ENCODE data around the gene PEX13.
A peak's percentile ranks its signal among the peaks of the same experiment; 100 is the strongest.
"Not testable (repeated sequence)": the region's sequence is repeated elsewhere in the genome, so short reads cannot be mapped to it uniquely, and the experiment has no call there.

PEX13 gene

DNA sequence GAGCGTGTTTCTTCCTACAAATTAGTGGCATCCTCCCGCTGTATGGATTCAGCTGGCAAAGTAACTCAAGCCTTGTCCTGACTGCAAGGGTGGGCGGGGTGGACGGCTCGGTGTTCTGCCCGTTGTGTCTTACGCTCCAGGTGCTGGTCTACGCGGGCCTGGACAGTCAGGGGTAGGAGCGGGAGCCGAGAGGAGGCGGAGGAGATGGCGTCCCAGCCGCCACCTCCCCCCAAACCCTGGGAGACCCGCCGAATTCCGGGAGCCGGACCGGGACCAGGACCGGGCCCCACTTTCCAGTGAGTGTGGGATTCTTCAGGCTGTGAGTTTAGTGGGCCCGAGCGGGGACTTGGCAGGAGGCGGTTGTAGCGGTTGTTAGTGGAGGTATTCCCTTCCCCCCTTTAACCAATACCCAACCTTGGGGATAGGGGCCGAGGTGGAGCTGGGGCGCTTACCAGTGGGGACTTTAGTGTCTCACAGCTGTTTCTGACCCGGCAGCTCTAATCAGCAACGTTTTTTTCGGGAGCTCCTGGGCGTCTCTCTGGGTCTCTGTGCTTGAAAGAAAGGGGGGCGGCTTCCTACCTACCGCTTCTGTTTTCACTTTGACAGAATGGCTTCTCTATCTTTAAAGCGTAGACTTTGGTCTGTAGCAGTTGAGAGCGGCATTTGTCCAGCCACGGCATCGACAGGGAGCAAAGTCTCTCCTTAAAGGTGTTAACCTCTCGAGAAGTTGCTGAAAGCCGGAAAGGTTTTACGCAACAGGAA lies at the start of gene PEX13, which contains the start of gene PUS10:
TSS of gene PEX13 (plus strand) at position 165 of the 762 bp plus-strand sequence. CDS start at position 205, 40 bp downstream.
TSS of gene PUS10 (minus strand) at position 700 of the 762 bp plus-strand sequence. CDS start 6,365 bp downstream, outside the sequence.
- DNase-seq (ENCODE audit: low spot score) = peak; percentile 67

DNA sequence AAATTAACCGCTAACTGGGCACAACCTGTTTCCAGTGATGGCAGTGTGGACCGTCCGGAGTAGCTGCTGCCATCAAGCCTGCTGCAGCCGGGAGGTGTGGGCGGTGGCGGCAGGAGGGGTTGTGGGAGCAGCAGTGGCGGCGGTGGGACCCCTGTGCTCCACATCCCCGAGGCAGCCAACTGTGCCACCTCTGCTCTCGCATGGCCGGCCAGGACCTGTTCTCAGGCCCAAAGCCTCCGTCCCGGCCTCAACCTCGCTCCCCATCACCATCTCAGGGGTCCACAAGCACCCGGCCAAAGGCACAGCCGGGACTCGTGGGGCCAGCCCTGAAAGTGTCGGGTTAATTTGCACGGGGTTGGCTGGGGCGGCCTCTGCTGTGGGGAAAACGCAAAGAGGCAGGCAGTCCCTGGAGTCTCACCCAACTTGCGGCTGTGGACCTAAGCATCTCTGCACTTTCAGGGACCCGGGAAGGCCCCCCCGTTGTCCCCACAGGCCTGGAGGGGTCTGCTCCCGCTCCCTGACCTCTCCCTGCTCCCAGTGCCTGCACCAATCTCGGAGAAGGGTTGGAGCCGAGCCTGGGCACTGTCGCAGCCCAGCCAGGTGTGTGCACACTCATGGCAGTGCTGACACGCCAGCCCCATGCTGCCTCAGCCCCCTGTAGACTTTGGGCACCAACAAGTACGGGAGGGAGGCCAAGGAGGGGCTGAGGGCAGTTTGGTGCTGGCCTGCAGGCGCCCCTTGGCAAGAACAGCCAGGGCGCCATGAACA lies 44.4 kb upstream of the PEX13 start:
- DNase-seq (ENCODE audit: low spot score) = no peak

DNA sequence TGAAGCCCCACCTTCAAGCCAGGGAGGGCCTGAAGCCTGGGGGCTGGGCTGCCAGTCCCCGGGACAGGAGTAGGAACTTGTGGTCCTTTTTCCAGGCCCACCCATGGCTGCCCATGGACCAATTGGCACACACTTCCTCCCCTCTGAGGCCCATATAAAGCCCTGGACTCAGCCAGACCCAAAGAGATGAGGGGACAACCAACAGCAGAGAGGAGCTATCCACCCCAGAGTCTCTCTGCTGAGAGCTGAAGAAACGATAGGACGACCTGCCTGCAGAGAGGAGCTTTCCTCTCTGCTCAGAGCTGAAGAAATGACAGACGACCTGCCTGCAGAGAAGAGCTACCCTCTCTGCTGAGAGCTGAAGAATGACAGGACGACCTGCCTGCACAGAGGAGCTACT lies 43.8 kb upstream of the PEX13 start:
- DNase-seq (ENCODE audit: low spot score) = no peak

DNA sequence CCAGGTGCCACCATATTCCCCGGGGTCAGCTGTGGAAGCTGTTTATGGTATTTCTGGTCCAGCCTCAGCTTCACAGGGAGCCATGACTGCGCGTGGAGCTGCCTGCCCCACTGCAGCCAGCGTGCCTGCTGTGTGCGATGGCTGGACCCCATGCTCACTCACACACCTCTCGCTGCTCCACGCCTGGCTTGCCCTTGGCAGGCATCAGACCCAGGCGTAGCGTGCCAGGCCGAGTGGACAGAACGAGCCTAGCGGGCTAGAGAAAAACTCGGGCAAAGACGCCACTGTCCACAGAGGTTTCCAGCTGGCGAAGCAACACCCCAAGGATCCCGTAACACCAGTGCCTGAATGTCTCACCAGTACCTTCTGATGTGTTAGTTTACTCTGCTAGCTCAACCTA lies 42.9 kb upstream of the PEX13 start:
- no peak for DNase-seq (ENCODE audit: low spot score)

DNA sequence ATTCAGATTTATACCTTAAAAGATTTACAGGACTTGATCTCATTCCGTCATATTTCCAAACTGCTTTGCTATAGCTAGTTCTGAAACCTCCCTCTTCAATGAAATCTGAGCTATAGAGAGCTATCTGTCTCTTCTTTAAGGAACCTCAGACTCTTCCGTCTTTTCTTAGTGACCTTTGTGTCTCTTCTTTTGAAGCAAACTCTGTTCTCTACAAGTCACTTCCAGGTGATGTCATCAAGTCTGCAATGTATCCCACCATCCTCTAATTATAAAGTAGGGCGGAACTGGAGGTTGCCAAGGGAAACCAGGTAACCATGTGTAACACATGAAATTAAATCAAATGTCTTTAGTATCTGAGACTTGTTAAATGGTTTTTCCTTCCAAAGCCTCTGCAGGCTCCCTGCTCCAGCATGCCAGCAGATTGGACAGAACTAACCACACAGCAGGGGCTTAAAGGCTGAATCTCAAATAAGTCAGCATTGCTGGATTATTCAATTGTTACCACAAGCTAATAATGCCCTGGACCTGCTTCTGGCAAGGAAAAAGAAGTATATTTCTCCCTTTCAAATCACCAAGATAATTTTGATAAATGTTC lies 41.2 kb upstream of the PEX13 start:
- DNase-seq (ENCODE audit: low spot score) = no peak

DNA sequence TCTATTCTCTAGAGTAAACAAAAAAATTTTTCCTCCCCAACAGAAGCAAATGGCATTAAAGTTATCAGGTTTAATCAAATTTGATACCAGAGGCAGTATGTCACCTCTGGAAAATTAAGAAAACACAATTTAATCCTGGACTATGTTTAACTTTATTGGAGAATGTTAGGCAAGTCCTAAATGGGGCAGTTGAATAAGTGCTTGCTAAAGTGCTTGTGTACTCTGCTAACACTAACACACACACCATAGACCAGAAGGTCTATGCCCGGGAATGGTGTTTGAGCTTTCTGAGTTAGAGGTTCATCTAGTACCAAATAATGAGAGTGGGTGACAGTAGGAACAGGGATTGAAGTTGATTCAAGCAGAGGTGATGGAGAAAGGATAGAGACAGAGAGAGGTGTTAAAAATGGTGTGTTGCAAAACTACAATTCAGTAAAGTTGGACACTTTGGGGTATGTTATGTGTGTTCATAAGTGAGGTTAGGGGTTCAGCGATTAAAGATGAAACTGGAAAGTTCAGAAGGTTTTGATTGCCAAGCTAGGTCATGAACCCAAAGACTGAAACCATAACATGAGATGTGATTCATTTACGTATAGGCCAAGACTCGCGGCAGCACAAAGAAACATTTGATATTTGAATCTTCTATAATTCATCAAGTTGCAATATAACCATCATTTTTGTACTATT lies 40.5 kb upstream of the PEX13 start:
- no peak for DNase-seq (ENCODE audit: low spot score)

- DNase-seq (ENCODE audit: low spot score) = no peak
These were observed 40.0 kb upstream of the PEX13 start for GRCh38 chr2:60977562-60977895.

- no peak for DNase-seq (ENCODE audit: low spot score)
These were observed 38.3 kb upstream of the PEX13 start for GRCh38 chr2:60979231-60979630.

DNA sequence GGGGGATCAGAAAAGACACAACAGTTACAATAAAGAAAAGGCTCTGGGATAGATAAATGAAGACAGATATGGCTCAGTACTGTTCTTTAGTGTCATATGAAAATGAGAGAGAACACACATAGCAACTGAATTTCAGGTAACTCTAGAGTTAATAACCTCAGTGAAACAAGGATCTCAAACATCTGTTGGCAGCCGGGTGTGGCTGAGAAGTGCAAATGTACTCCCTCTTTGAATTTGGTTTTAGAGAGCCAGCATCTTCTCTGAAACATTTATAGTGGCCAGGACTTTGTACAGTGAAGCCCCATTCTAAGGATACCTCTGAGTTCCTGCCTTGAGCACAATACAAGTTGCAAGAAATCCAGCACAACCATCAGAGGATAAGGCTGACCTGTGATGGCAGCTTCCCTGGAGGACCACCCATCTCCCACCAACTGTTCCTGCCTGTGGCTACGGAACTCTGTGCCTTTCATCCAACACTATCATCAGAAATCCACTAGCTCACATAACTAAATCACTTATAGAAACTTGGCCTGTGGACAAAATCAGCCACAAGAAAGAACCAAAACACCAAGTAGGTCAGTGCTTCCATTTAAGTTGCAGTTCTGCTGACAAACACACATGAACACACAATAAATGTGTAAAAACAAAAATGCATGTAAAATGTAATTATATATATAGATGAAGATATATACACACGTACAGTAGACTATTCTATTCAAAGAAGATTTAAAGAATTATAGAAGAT lies 37.3 kb upstream of the PEX13 start:
- no peak for DNase-seq (ENCODE audit: low spot score)

DNA sequence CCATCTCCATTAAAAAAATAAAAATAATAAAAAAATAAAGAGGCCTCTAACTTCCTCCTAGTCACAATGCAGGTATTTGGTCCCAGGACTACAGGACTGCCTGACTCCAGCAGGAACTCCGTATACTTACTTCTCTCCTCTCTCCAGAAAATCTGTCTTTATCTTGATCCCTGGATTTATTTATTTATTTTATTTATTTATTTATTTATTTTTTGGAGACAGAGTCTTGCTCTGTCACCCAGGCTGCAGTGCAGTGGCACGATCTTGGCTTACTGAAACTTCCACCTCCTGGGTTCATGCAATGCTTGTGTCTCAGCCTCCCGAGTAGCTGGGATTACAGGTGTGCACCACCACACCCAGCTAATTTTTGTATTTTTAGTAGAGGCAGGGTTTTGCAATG lies 35.5 kb upstream of the PEX13 start:
- DNase-seq (ENCODE audit: low spot score) = not testable (repeated sequence)

DNA sequence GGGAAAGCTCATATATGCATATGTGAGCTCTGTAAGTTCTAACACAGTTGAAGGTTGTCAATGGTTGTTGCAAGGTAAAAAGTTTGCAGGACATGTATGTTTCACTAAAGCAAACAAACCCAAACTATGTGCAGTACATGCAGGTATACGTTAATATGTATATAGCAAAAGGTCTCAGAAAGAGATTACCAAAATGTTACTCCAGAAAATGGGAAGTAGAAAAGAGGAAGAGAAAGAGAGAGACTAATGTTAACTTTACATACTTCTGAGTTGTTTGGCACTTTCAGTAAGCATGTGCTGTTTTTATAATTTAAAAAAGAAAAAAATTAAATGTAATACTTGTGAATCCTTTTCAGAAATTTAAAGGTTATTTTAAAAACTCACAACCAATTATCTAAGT lies 32.8 kb upstream of the PEX13 start:
- DNase-seq (ENCODE audit: low spot score) = no peak

- no peak for DNase-seq (ENCODE audit: low spot score)
These were observed 30.5 kb upstream of the PEX13 start for GRCh38 chr2:60987041-60987440.

DNA sequence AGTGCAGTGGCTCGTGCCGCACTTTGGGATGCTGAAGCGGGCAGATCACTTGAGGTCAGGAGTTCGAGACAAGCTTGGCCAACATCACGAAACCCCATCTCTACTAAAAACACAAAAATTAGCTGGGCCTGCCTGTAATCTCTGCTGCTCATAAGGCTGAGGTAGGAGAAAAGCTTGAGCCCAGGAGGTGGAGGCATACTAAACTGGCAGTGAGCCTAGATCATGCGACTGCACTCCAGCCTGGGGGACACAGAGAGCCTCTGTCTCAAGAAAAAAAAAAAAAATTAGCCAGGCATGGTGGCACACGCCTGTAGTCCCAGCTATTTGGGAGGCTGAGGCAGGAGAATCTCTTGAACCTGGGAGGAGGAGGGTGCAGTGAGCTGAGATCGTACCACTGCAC lies 29.9 kb upstream of the PEX13 start:
- not testable (repeated sequence) for DNase-seq (ENCODE audit: low spot score)

- DNase-seq (ENCODE audit: low spot score) = no peak
These were observed 28.3 kb upstream of the PEX13 start for GRCh38 chr2:60989259-60989658.

DNA sequence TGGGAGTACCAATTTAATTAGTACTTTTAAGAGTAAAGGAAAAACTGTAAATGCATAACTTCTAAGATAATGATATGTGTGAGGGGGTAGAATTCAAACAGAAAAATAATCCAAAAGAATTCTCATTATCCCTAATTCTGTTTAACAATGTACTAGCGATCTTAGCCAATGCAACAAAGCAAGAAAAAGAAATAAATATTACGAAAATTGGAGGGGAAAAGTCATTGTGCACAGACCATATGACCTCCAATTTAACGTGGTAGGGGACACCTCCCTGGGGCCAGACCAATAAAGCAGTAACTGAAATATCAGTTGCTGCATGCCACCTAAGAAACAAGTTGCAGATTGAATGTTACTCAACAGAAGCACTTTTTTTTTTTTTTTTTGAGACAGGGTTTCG lies 25.9 kb upstream of the PEX13 start:
- no peak for DNase-seq (ENCODE audit: low spot score)

DNA sequence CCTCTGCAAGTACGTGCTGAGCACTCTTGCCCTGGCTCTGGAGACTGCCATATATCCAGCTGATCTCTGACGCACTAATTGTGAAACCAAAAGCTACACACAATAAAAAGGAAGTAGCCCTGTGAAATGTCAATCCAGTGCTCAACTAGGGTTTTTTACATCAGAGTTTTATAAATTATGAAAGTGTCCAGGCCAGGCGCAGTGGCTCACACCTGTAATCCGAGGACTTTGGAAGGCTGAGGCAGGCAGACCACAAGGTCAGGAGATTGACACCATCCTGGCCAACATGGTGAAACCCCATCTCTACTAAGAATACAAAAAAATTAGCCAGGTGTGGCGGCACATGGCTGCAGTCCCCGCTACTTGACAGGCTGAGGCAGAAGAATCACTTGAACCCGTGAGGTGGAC lies 24.5 kb upstream of the PEX13 start:
- no peak for DNase-seq (ENCODE audit: low spot score)

- no peak for DNase-seq (ENCODE audit: low spot score)
These were observed 23.4 kb upstream of the PEX13 start for GRCh38 chr2:60994131-60994530.

GRCh38 chr2:60998628-60999545 lies 18.6 kb upstream of the PEX13 start:
- DNase-seq (ENCODE audit: low spot score) = peak; percentile 47

GRCh38 chr2:61005736-61006135 lies 11.8 kb upstream of the PEX13 start:
- no peak for DNase-seq (ENCODE audit: low spot score)

GRCh38 chr2:61006486-61007105 lies 10.9 kb upstream of the PEX13 start:
- no peak for DNase-seq (ENCODE audit: low spot score)
